ENCODE data around the gene LSM4. TPM values are rescaled to one million over a fixed set of nuclear protein-coding genes. Genes with fewer than 3 reads are reported as not detected.

Gene LSM4
- total and polyA plus RNA-seq, 2 donors (not counting 1 experiment from before 2014, with no cell fraction given): 50.9 to 124 TPM

DNA sequence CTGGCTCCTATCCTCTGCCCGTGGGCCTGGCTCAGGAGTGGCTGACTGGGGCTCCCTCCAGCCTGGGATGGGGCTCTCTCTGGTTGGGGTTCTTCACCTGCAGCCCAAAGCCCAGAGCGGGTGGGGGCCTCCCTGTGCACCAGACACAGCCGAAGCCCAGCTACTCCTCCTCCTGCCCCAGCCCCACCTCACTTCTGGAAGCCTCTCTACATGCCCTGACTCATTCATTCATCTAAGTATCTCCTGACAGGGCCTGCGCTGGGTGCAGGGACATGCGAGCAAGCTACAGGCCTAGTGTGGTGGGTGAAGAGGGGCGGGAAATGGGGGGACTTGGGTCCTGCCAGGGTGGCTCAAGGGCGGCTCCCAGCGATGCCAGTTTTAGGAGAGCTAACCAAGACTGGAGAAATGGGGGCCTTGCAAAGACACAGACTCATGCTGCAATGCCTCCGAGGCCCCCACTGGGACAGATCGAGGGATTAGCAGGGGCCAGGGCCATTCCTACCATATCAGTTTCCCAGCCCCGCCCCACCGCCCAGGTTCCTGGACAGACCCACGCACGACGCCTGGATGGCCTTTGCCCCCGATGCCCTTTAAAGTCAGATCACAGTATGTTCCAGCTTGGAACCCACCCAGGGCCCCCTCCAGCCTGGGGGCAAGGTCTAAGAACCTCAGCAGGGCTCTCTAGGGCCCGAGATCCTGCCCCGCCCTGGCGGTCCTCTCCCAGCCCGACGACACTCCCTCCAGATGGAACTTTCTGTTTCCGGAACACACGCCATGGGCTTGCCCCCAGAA is 12.6 kb downstream of the LSM4 start:
- Histone ChIP-seq H3K79me2 (ENCODE audit: control insufficient read depth, insufficient read depth, low read length) (no peaks in the 10 kb centered on the region), H3K4me2 (ENCODE audit: extremely low read depth, insufficient read depth, low read length) (no peak overlapping the region), H4K20me1 (ENCODE audit: control insufficient read depth, extremely low read depth, insufficient read depth, low read length) (no peaks in the 10 kb centered on the region), H3K27me3 (ENCODE audit: control insufficient read depth, insufficient read depth, low read length) (no peaks in the 10 kb centered on the region), H2AFZ (ENCODE audit: low read length) (no peak overlapping the region), H3K4me3 (replicated peaks in 1 of 4; ENCODE audit: control extremely low read depth in 1 of 4, insufficient read depth in 1 of 4, low read depth in 3 of 4, low read length in 4 of 4) (no peak overlapping the region), H3K36me3 (ENCODE audit: control insufficient read depth, insufficient read depth, low read length) (peaks cover 14% of the 10 kb centered on the region), H3K9ac (ENCODE audit: insufficient read depth, low read length) (no peak overlapping the region), H3K4me1 (ENCODE audit: control insufficient read depth, extremely low read depth, insufficient read depth, low read length) (peaks cover 8% of the 10 kb centered on the region), H3K27ac (ENCODE audit: insufficient read depth, low read length) (no peak overlapping the region), H3K9me3 (ENCODE audit: control insufficient read depth, insufficient read depth, low read depth, low read length) (no peaks in the 10 kb centered on the region)
- TF ChIP-seq, protein P1, sequence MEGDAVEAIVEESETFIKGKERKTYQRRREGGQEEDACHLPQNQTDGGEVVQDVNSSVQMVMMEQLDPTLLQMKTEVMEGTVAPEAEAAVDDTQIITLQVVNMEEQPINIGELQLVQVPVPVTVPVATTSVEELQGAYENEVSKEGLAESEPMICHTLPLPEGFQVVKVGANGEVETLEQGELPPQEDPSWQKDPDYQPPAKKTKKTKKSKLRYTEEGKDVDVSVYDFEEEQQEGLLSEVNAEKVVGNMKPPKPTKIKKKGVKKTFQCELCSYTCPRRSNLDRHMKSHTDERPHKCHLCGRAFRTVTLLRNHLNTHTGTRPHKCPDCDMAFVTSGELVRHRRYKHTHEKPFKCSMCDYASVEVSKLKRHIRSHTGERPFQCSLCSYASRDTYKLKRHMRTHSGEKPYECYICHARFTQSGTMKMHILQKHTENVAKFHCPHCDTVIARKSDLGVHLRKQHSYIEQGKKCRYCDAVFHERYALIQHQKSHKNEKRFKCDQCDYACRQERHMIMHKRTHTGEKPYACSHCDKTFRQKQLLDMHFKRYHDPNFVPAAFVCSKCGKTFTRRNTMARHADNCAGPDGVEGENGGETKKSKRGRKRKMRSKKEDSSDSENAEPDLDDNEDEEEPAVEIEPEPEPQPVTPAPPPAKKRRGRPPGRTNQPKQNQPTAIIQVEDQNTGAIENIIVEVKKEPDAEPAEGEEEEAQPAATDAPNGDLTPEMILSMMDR (conservative IDR thresholded peaks at IDR 0.05 in 1 of 2, IDR thresholded peaks at IDR 0.05 in 1 of 2; ENCODE audit: low read depth in 1 of 2, low read length in 2 of 2): no peak
- TF ChIP-seq EZH2 (IDR thresholded peaks at IDR 0.05; ENCODE audit: low read length, missing control alignments): no peak
- no peak for DNase-seq (ENCODE audit: low read depth in 2 of 2)

DNA sequence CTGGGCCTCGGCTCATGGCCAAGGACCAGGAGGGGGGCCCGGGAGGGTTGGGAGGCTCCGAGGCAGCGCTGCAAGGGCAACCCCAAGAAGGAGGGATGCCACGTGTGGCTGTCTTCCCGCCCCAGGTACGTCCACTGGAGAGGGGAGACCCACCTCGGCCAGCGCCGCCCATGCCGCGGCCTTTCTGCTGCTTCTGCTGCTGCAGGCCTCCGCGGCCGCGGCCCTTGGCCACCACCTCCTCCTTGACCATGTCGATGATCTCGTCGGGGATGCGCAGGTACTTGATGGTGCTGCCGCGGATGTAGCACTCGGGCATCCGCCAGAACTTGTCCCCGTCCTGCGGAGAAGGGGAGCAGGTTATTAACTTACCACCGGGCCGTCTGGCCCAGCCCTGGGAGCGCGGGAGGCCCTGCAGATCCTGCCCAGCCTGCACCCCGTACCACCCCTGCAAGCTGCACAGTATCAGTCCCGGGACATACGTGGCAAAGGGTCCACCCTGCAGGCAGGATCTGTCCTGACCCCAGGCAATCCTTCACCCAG is 13.3 kb downstream of the LSM4 start:
- TF ChIP-seq, protein P1 (conservative IDR thresholded peaks at IDR 0.05 in 1 of 2, IDR thresholded peaks at IDR 0.05 in 1 of 2; ENCODE audit: low read depth in 1 of 2, low read length in 2 of 2): no peak
- no peak for TF ChIP-seq EZH2 (IDR thresholded peaks at IDR 0.05; ENCODE audit: low read length, missing control alignments)
- no peaks in the 10 kb centered on the region for H3K79me2 ChIP-seq (ENCODE audit: control insufficient read depth, insufficient read depth, low read length)
- no peak overlapping the region for H2AFZ ChIP-seq (ENCODE audit: low read length)
- no peak overlapping the region for H3K27ac ChIP-seq (ENCODE audit: insufficient read depth, low read length)
- H3K9ac ChIP-seq (ENCODE audit: insufficient read depth, low read length): no peak overlapping the region
- DNase-seq (ENCODE audit: low read depth in 2 of 2): no peak
- H3K4me2 ChIP-seq (ENCODE audit: extremely low read depth, insufficient read depth, low read length): no peak overlapping the region
- no peaks in the 10 kb centered on the region for H3K27me3 ChIP-seq (ENCODE audit: control insufficient read depth, insufficient read depth, low read length)
- no peaks in the 10 kb centered on the region for H4K20me1 ChIP-seq (ENCODE audit: control insufficient read depth, extremely low read depth, insufficient read depth, low read length)
- no peak overlapping the region for H3K4me3 ChIP-seq (replicated peaks in 1 of 4; ENCODE audit: control extremely low read depth in 1 of 4, insufficient read depth in 1 of 4, low read depth in 3 of 4, low read length in 4 of 4)
- H3K36me3 ChIP-seq (ENCODE audit: control insufficient read depth, insufficient read depth, low read length): peaks cover 14% of the 10 kb centered on the region
- peaks cover 15% of the 10 kb centered on the region for H3K4me1 ChIP-seq (ENCODE audit: control insufficient read depth, extremely low read depth, insufficient read depth, low read length)
- no peaks in the 10 kb centered on the region for H3K9me3 ChIP-seq (ENCODE audit: control insufficient read depth, insufficient read depth, low read depth, low read length)

DNA sequence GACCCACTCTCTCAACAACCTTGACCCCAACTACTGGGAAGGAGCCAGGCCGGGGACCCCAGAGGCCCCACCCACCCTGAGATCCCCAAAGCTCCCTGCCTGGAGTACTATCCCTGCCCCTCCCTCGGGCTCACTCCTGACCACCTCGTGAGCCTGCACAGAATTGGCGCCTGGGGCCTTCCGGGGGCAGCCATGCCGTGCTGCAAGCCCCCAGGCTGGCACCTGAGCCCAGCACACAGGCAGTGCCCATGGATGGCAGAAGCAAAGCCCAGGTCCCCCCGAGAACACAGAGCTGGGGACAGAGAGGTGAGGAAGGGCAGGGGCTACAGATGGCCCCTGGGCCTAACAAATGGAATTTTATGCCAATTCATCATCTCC is 13.9 kb downstream of the LSM4 start:
- Histone ChIP-seq H3K4me2 (ENCODE audit: extremely low read depth, insufficient read depth, low read length) (no peak overlapping the region), H3K9ac (ENCODE audit: insufficient read depth, low read length) (no peak overlapping the region), H3K4me1 (ENCODE audit: control insufficient read depth, extremely low read depth, insufficient read depth, low read length) (peaks cover 20% of the 10 kb centered on the region), H3K4me3 (replicated peaks in 1 of 4; ENCODE audit: control extremely low read depth in 1 of 4, insufficient read depth in 1 of 4, low read depth in 3 of 4, low read length in 4 of 4) (no peak overlapping the region), H2AFZ (ENCODE audit: low read length) (no peak overlapping the region), H3K79me2 (ENCODE audit: control insufficient read depth, insufficient read depth, low read length) (no peaks in the 10 kb centered on the region), H3K27me3 (ENCODE audit: control insufficient read depth, insufficient read depth, low read length) (no peaks in the 10 kb centered on the region), H3K27ac (ENCODE audit: insufficient read depth, low read length) (no peak overlapping the region), H3K9me3 (ENCODE audit: control insufficient read depth, insufficient read depth, low read depth, low read length) (no peaks in the 10 kb centered on the region), H4K20me1 (ENCODE audit: control insufficient read depth, extremely low read depth, insufficient read depth, low read length) (no peaks in the 10 kb centered on the region), H3K36me3 (ENCODE audit: control insufficient read depth, insufficient read depth, low read length) (peaks cover 14% of the 10 kb centered on the region)
- DNase-seq (ENCODE audit: low read depth in 2 of 2): no peak
- TF ChIP-seq, protein P1 (conservative IDR thresholded peaks at IDR 0.05 in 1 of 2, IDR thresholded peaks at IDR 0.05 in 1 of 2; ENCODE audit: low read depth in 1 of 2, low read length in 2 of 2): no peak
- TF ChIP-seq EZH2 (IDR thresholded peaks at IDR 0.05; ENCODE audit: low read length, missing control alignments): no peak

All from fibroblast of lung (primary cell).